GM23248 (cell line): Measurements from ENCODE around the gene HCST.

Experiments used
- EZH2 ChIP-seq: fragments of 200-600 bp; sonication (generic); IDR thresholded peaks from 2 replicates; pipeline ENCODE4 v1.6.1; 2018; ENCODE audit warnings: antibody characterized with exemption, mild to moderate bottlenecking; ENCODE audit not compliant: insufficient read depth, poor library complexity, severe bottlenecking
- EZH2phosphoT487 ChIP-seq: fragments of 200-600 bp; sonication (generic); IDR thresholded peaks from 2 replicates; pipeline ENCODE4 v1.6.1; 2018; ENCODE audit warnings: antibody characterized with exemption, moderate library complexity, mild to moderate bottlenecking, low read depth; ENCODE audit not compliant: insufficient read depth

DNA sequence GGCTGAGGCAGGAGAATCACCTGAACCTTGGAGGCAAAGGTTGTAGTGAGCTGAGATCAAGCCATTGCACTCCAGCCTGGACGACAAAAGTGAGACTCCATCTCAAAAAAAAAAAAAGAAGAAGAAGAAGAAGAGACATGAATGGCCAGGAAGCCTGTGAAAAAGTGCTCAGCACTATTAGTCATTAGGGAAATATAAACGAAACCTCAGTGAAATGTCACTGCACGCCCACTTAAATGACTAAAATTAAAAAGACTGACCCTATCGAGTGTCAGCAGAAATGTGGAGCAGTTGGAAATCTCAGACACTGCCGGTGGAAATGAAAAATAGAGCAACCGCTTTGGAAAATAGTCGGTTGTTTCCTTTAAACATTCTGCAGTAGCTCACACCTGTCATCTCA is 11.3 kb downstream of the HCST start:
- no peak for TF ChIP-seq EZH2phosphoT487
- no peak for TF ChIP-seq EZH2
